Measurements from ENCODE around the gene SMAD4. TPM values are rescaled to one million over a fixed set of nuclear protein-coding genes. Genes with fewer than 3 reads are reported as not detected.

Gene SMAD4
- total RNA-seq, 2 donors from 2014 or later: 57.5 to 102 TPM

GRCh38 chr18:51066273-51066672 lies 36.3 kb downstream of the SMAD4 start:
- no peak for DNase-seq (ENCODE audit: low spot score)
- Histone ChIP-seq H3K4me1 (no peaks in the 10 kb centered on the region), H3K4me3 (no peak overlapping the region), H3K36me3 (peaks cover 58% of the 10 kb centered on the region), H3K27me3 (no peaks in the 10 kb centered on the region), H3K9me3 (no peaks in the 10 kb centered on the region), H3K27ac (no peak overlapping the region)
- TF ChIP-seq CTCF (IDR thresholded peaks at IDR 0.05): no peak

- no peak overlapping the region for H3K27ac ChIP-seq
- no peak overlapping the region for H3K4me3 ChIP-seq
- no peaks in the 10 kb centered on the region for H3K4me1 ChIP-seq
- H3K9me3 ChIP-seq: no peaks in the 10 kb centered on the region
- H3K27me3 ChIP-seq: no peaks in the 10 kb centered on the region
- H3K36me3 ChIP-seq: peaks cover 43% of the 10 kb centered on the region
- TF ChIP-seq CTCF (IDR thresholded peaks at IDR 0.05): no peak
- DNase-seq (ENCODE audit: low spot score): no peak
Measured at GRCh38 chr18:51068105-51068504, 38.1 kb downstream of the SMAD4 start.

- H3K27ac ChIP-seq: no peak overlapping the region
Measured at GRCh38 chr18:51069885-51070284, 39.9 kb downstream of the SMAD4 start.

GRCh38 chr18:51070545-51070944 lies 40.5 kb downstream of the SMAD4 start:
- peaks cover 32% of the 10 kb centered on the region for H3K36me3 ChIP-seq
- H3K4me3 ChIP-seq: no peak overlapping the region
- DNase-seq (ENCODE audit: low spot score): no peak
- no peaks in the 10 kb centered on the region for H3K4me1 ChIP-seq
- H3K27me3 ChIP-seq: no peaks in the 10 kb centered on the region
- no peak for TF ChIP-seq CTCF (IDR thresholded peaks at IDR 0.05)
- no peak overlapping the region for H3K27ac ChIP-seq
- no peaks in the 10 kb centered on the region for H3K9me3 ChIP-seq

More at GRCh38 chr18:51069885-51070284, 39.9 kb downstream of the SMAD4 start:
- H3K9me3 ChIP-seq: no peaks in the 10 kb centered on the region
- TF ChIP-seq CTCF (IDR thresholded peaks at IDR 0.05): no peak
- H3K4me3 ChIP-seq: no peak overlapping the region
- H3K27me3 ChIP-seq: no peaks in the 10 kb centered on the region
- H3K4me1 ChIP-seq: no peaks in the 10 kb centered on the region
- peaks cover 36% of the 10 kb centered on the region for H3K36me3 ChIP-seq
- DNase-seq (ENCODE audit: low spot score): no peak

- no peak for DNase-seq (ENCODE audit: low spot score)
- Histone ChIP-seq H3K9me3 (no peaks in the 10 kb centered on the region), H3K27me3 (no peaks in the 10 kb centered on the region), H3K4me3 (no peak overlapping the region), H3K27ac (no peak overlapping the region), H3K4me1 (no peaks in the 10 kb centered on the region), H3K36me3 (peaks cover 27% of the 10 kb centered on the region)
- no peak for TF ChIP-seq CTCF (IDR thresholded peaks at IDR 0.05)
Measured at GRCh38 chr18:51072586-51073313, 42.7 kb downstream of the SMAD4 start.

- Histone ChIP-seq H3K4me3 (no peak overlapping the region), H3K27me3 (no peaks in the 10 kb centered on the region), H3K4me1 (no peaks in the 10 kb centered on the region), H3K27ac (no peak overlapping the region), H3K9me3 (no peaks in the 10 kb centered on the region), H3K36me3 (peaks cover 26% of the 10 kb centered on the region)
- no peak for DNase-seq (ENCODE audit: low spot score)
- no peak for TF ChIP-seq CTCF (IDR thresholded peaks at IDR 0.05)
Measured at GRCh38 chr18:51074605-51075004, 44.6 kb downstream of the SMAD4 start.
